Measurements from ENCODE around the gene CDCA4.
A peak's percentile ranks its signal among the peaks of the same experiment; 100 is the strongest.

Gene CDCA4

DNA sequence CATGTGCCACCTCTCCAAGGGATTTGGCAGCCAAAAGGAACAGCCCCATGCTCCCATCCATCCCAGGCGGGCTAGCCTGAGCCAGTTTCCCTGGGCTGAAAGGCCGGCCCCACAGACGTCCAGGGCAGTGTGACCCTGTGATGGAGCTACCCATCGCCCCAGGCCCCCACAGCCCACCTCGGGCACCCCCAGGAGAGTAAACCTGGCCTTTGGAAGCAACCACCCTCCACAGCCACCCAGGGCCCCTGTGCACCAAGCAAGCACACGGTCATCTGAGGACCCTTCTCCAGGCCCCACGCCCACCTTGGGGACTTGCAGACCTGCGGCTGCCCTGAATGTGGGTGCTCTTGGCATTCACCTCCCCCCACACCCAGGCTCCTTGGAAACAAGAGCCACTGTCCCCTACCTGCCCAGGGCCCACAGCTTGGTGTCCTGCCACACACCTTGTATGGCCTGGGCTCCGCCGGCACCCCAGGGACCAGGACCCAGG, 51.1 kb downstream of the CDCA4 start:
- no peaks in the 10 kb centered on the region for H3K36me3 ChIP-seq
- no peaks in the 10 kb centered on the region for H3K27me3 ChIP-seq
- no peak for DNase-seq
- TF ChIP-seq, protein P1, sequence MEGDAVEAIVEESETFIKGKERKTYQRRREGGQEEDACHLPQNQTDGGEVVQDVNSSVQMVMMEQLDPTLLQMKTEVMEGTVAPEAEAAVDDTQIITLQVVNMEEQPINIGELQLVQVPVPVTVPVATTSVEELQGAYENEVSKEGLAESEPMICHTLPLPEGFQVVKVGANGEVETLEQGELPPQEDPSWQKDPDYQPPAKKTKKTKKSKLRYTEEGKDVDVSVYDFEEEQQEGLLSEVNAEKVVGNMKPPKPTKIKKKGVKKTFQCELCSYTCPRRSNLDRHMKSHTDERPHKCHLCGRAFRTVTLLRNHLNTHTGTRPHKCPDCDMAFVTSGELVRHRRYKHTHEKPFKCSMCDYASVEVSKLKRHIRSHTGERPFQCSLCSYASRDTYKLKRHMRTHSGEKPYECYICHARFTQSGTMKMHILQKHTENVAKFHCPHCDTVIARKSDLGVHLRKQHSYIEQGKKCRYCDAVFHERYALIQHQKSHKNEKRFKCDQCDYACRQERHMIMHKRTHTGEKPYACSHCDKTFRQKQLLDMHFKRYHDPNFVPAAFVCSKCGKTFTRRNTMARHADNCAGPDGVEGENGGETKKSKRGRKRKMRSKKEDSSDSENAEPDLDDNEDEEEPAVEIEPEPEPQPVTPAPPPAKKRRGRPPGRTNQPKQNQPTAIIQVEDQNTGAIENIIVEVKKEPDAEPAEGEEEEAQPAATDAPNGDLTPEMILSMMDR (IDR thresholded peaks at IDR 0.05; ENCODE audit: low read depth, low read length): no peak
- no peak overlapping the region for H3K4me3 ChIP-seq (ENCODE audit: low read depth, low read length)
- H3K4me1 ChIP-seq: peaks cover 16% of the 10 kb centered on the region
- H3K9me3 ChIP-seq: no peaks in the 10 kb centered on the region

DNA sequence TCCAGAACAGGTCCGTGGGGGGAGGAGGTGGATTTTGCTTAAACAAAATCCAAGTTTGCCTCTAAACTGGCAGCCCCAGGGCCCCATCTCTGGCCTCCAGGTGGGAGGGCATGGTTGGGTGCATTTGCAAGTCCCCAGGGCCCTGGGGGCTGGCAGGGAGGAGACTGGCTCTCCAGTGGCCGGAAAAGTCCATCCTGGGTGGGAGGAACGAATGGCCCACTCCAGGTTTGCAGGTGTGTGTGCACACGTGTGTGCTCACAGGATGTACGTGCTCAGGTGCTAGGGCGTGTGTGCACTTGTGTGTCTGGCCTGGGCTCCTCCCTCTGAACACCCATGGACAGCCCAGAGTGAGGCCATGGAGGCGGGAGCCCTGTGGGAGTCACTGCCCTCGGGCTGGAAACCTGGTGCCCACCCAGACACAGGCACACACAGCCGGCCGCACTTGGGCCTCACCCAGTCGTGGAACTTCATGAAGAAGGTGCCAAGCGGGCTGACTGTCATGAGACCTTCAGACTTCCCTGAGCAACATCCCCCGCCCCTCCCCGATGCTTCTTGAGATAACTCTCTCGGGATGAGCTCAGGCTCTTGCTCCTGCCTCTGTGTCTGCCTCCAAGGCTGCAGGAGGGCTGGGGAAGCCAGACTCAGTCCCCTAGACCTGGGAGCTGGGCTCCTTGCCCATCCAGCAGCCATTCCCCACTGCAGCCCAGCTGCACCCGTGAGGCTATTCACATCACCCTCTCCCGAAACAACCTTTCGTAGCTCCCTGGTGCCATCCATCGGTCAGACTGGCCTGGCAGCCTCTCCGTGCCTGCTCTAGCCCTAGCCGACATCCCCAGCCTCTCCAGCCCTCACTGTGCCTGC, 52.1 kb downstream of the CDCA4 start:
- TF ChIP-seq, protein P1 (IDR thresholded peaks at IDR 0.05; ENCODE audit: low read depth, low read length): no peak
- Histone ChIP-seq H3K4me1 (peaks cover 16% of the 10 kb centered on the region), H3K4me3 (ENCODE audit: low read depth, low read length) (peak overlapping the region; percentile 52), H3K36me3 (no peaks in the 10 kb centered on the region), H3K9me3 (no peaks in the 10 kb centered on the region), H3K27me3 (no peaks in the 10 kb centered on the region)
- peak; percentile 57 for DNase-seq

DNA sequence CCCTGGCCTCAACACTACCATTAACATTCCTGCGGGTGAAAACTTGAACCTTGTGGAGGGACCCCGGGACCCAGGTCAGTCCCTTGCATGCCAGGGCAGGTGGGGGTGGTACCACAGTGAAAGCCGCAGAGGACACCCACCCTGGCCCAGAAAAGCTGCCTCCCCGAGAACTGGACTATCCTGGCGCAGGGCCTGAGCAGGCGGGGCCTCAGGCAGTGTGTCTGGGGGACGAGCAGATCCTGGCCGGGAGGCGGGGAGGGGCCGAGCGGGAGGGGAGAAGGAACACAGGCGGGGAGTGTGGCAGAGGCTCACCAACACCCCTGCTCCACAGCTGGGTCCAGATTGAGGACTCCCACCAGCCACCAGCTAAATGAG, 52.7 kb downstream of the CDCA4 start:
- H3K4me1 ChIP-seq: peaks cover 16% of the 10 kb centered on the region
- H3K27me3 ChIP-seq: no peaks in the 10 kb centered on the region
- H3K36me3 ChIP-seq: no peaks in the 10 kb centered on the region
- H3K9me3 ChIP-seq: no peaks in the 10 kb centered on the region
- TF ChIP-seq, protein P1 (IDR thresholded peaks at IDR 0.05; ENCODE audit: low read depth, low read length): no peak
- peak; percentile 91 for DNase-seq
- H3K4me3 ChIP-seq (ENCODE audit: low read depth, low read length): peak overlapping the region; percentile 52

DNA sequence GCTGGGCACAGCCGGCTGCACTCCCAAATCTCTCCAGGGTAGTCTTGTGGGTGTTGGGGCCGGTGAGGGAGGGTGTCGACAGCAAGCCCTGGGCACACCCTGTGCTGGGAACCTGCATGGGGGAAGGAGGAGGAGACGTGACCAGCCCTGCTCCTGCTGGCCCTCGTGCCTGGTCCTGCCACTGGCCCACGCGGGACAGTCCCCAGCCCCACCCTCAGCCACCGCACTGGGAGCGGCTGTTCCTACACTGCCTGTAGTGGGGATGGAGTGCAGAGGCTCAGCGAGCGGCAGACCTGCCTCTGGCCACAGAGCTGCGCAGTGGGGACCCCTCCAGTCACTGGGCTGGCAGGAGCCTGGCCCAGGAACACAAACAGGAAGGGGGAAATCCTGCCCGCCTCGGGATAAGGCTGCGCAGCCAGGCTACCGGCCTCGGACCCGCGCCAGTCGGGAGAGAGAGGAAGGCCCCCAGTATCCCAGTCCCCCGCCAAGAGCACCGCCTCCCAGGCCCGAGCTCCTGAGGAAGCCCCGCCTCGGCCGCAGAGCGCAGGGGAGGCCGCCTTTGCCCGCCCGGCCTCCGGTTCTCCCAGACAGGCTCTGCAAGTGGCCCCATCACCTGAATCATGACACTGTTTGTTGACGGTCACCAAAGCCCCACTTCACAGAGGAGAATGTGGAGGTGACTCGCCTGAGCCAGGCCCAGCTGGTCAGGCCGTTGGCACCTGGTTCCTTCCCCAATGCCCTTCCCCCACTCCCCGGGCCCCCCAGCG, 53.3 kb downstream of the CDCA4 start:
- H3K27me3 ChIP-seq: no peaks in the 10 kb centered on the region
- TF ChIP-seq, protein P1 (IDR thresholded peaks at IDR 0.05; ENCODE audit: low read depth, low read length): 0 out of 2 replicates have a peak, but pooled peaks have one; percentile 4
- H3K4me3 ChIP-seq (ENCODE audit: low read depth, low read length): peak overlapping the region; percentile 52
- H3K36me3 ChIP-seq: no peaks in the 10 kb centered on the region
- no peaks in the 10 kb centered on the region for H3K9me3 ChIP-seq
- peak; percentile 72 for DNase-seq
- H3K4me1 ChIP-seq: peaks cover 16% of the 10 kb centered on the region

DNA sequence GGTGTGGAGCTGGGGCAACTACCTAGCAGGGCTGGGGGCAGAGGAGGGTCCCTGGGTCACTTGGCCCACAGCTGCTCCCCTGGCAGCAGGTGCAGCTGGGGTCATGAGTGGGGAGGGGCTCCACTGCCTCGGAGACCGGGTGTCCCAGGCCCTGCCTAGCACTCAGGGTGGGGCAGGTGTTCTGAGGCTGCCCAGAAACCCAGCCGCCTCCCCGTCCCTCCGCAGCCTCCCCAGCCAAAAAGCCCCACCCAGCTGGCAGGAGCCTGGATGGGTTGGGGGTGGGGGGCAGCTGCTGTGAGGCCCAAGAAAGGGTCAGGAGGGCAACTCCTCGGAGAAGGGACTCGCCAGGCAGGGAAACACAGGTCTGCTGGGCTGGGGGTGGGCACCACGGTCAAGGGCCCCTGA, 53.9 kb downstream of the CDCA4 start:
- peaks cover 16% of the 10 kb centered on the region for H3K4me1 ChIP-seq
- H3K27me3 ChIP-seq: no peaks in the 10 kb centered on the region
- H3K36me3 ChIP-seq: no peaks in the 10 kb centered on the region
- H3K9me3 ChIP-seq: no peaks in the 10 kb centered on the region
- DNase-seq: no peak
- peak overlapping the region; percentile 52 for H3K4me3 ChIP-seq (ENCODE audit: low read depth, low read length)
- TF ChIP-seq, protein P1 (IDR thresholded peaks at IDR 0.05; ENCODE audit: low read depth, low read length): no peak

Data from BE2C (cell line).